CD1c-positive myeloid dendritic cell (primary cell): ENCODE results near the gene CPEB1.

Source experiments
- DNase-seq: peaks from one replicate; pipeline ENCODE4 v3.0.0-alpha.2; 2016; ENCODE audit errors: extremely low spot score

CPEB1 gene

GRCh38 chr15:82595203-82595602 is 52.0 kb downstream of the CPEB1 start:
- DNase-seq = no peak

- no peak for DNase-seq
Measured at GRCh38 chr15:82587805-82588204, 59.4 kb downstream of the CPEB1 start.

GRCh38 chr15:82585072-82585471 is 62.1 kb downstream of the CPEB1 start:
- DNase-seq = peak; percentile 16

GRCh38 chr15:82580713-82581112 is 66.5 kb downstream of the CPEB1 start:
- DNase-seq = no peak

GRCh38 chr15:82575335-82575734 is 71.8 kb downstream of the CPEB1 start:
- no peak for DNase-seq

- no peak for DNase-seq
Measured at GRCh38 chr15:82572986-82573385, 74.2 kb downstream of the CPEB1 start.

GRCh38 chr15:82572311-82572710 is 74.9 kb downstream of the CPEB1 start:
- no peak for DNase-seq

- peak; percentile 20 for DNase-seq
Measured at GRCh38 chr15:82571722-82572222, 75.4 kb downstream of the CPEB1 start.

GRCh38 chr15:82570721-82571508 is 76.2 kb downstream of the CPEB1 start:
- DNase-seq = no peak

GRCh38 chr15:82569834-82570233 is 77.3 kb downstream of the CPEB1 start:
- DNase-seq = no peak

GRCh38 chr15:82568986-82569385 is 78.2 kb downstream of the CPEB1 start:
- DNase-seq = no peak

- no peak for DNase-seq
Measured at GRCh38 chr15:82567661-82568060, 79.5 kb downstream of the CPEB1 start.

- DNase-seq = no peak
Measured at GRCh38 chr15:82566690-82567089, 80.5 kb downstream of the CPEB1 start.

GRCh38 chr15:82558502-82558901 is 88.7 kb downstream of the CPEB1 start:
- DNase-seq = no peak

- no peak for DNase-seq
Measured at GRCh38 chr15:82556315-82557035, 90.7 kb downstream of the CPEB1 start.

- DNase-seq = no peak
Measured at GRCh38 chr15:82554849-82555248, 92.3 kb downstream of the CPEB1 start.

GRCh38 chr15:82554351-82554750 is 92.8 kb downstream of the CPEB1 start:
- DNase-seq = no peak

- no peak for DNase-seq
Measured at GRCh38 chr15:82553846-82554245, 93.3 kb downstream of the CPEB1 start.

- DNase-seq = no peak
Measured at GRCh38 chr15:82552861-82553260, 94.3 kb downstream of the CPEB1 start.

GRCh38 chr15:82551646-82552247 is 95.4 kb downstream of the CPEB1 start:
- peak; percentile 78 for DNase-seq

GRCh38 chr15:82549199-82549665 is 97.9 kb downstream of the CPEB1 start:
- no peak for DNase-seq

- DNase-seq = peak; percentile 70
Measured at GRCh38 chr15:82548700-82549099, 98.5 kb downstream of the CPEB1 start.
